Liver (tissue), 3 donors: ENCODE measurements around the gene ZNF699.

Source experiments
- EGR1 ChIP-seq, 2 donors: IDR thresholded peaks; 2 replicates each; pipeline ENCODE4 v1.6.1; 2016 to 2018; ENCODE audit warnings: antibody characterized with exemption in 2 of 2, low read depth in 2 of 2
- HNF4G ChIP-seq: IDR thresholded peaks from 2 replicates; pipeline ENCODE4 v1.6.1; 2016; ENCODE audit warnings: antibody characterized with exemption
- TF ChIP-seq, protein P1 (sequence below): fragments of 150-350 bp; IDR thresholded peaks from 2 replicates; pipeline ENCODE4 v1.5.1; 2017; ENCODE audit warnings: improper control_type of control experiment, low read depth, low read length; ENCODE audit not compliant: missing input control
- TF ChIP-seq, protein P2 (sequence below): IDR thresholded peaks from 2 replicates; pipeline ENCODE4 v1.6.1; 2016; ENCODE audit warnings: antibody characterized with exemption
- TF ChIP-seq, protein P3 (sequence below): IDR thresholded peaks from 2 replicates; pipeline ENCODE4 v1.6.1; 2016; ENCODE audit warnings: antibody characterized with exemption
- TF ChIP-seq, protein P4 (sequence below): IDR thresholded peaks from 2 replicates; pipeline ENCODE4 v1.6.1; 2016; ENCODE audit warnings: antibody characterized with exemption, mild to moderate bottlenecking
- TF ChIP-seq, protein P5 (sequence below): IDR thresholded peaks from 2 replicates; pipeline ENCODE4 v1.6.1; 2016; ENCODE audit warnings: antibody characterized with exemption
- donor health status: healthy.
- donor health status: healthy.

DNA sequence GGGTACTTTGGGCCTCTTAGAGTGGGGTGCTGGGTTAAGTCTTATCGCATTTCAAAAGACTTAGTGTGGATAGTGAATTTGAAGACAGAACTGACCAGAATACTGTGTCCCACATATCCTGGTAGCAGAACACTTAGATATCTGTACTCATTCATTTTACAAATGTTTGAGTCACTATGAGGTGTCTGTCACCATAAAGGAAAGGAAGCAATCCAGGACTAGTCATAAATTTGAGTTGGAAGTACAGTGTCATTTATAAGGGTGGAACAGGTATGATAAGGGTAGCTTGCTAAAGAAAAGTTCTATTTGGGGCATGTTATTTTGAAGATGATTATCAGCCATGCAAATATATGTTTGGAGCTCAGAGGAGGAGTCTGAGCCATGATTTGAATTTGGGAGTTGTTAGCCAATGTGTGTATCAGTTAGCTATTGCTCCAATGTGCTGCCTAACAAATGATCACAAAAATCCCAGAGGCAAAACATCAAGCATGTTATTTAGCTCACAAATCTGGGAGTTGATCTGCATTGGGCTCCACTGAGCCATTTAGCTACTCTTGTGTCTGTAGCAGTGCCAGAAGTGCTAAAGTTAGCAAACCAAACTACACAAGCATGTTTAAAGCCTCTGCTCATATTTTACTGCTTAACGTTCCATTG lies 20.3 kb downstream of the ZNF699 start:
- TF ChIP-seq HNF4G (no peak), EGR1 (IDR thresholded peaks at IDR 0.05; ENCODE audit: low read depth in 2 of 2) (no peak)
- TF ChIP-seq, protein P1, sequence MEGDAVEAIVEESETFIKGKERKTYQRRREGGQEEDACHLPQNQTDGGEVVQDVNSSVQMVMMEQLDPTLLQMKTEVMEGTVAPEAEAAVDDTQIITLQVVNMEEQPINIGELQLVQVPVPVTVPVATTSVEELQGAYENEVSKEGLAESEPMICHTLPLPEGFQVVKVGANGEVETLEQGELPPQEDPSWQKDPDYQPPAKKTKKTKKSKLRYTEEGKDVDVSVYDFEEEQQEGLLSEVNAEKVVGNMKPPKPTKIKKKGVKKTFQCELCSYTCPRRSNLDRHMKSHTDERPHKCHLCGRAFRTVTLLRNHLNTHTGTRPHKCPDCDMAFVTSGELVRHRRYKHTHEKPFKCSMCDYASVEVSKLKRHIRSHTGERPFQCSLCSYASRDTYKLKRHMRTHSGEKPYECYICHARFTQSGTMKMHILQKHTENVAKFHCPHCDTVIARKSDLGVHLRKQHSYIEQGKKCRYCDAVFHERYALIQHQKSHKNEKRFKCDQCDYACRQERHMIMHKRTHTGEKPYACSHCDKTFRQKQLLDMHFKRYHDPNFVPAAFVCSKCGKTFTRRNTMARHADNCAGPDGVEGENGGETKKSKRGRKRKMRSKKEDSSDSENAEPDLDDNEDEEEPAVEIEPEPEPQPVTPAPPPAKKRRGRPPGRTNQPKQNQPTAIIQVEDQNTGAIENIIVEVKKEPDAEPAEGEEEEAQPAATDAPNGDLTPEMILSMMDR: no peak
- TF ChIP-seq, protein P2, sequence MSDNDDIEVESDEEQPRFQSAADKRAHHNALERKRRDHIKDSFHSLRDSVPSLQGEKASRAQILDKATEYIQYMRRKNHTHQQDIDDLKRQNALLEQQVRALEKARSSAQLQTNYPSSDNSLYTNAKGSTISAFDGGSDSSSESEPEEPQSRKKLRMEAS: no peak
- TF ChIP-seq, protein P3, sequence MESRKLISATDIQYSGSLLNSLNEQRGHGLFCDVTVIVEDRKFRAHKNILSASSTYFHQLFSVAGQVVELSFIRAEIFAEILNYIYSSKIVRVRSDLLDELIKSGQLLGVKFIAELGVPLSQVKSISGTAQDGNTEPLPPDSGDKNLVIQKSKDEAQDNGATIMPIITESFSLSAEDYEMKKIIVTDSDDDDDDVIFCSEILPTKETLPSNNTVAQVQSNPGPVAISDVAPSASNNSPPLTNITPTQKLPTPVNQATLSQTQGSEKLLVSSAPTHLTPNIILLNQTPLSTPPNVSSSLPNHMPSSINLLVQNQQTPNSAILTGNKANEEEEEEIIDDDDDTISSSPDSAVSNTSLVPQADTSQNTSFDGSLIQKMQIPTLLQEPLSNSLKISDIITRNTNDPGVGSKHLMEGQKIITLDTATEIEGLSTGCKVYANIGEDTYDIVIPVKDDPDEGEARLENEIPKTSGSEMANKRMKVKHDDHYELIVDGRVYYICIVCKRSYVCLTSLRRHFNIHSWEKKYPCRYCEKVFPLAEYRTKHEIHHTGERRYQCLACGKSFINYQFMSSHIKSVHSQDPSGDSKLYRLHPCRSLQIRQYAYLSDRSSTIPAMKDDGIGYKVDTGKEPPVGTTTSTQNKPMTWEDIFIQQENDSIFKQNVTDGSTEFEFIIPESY: no peak
- TF ChIP-seq, protein P4, sequence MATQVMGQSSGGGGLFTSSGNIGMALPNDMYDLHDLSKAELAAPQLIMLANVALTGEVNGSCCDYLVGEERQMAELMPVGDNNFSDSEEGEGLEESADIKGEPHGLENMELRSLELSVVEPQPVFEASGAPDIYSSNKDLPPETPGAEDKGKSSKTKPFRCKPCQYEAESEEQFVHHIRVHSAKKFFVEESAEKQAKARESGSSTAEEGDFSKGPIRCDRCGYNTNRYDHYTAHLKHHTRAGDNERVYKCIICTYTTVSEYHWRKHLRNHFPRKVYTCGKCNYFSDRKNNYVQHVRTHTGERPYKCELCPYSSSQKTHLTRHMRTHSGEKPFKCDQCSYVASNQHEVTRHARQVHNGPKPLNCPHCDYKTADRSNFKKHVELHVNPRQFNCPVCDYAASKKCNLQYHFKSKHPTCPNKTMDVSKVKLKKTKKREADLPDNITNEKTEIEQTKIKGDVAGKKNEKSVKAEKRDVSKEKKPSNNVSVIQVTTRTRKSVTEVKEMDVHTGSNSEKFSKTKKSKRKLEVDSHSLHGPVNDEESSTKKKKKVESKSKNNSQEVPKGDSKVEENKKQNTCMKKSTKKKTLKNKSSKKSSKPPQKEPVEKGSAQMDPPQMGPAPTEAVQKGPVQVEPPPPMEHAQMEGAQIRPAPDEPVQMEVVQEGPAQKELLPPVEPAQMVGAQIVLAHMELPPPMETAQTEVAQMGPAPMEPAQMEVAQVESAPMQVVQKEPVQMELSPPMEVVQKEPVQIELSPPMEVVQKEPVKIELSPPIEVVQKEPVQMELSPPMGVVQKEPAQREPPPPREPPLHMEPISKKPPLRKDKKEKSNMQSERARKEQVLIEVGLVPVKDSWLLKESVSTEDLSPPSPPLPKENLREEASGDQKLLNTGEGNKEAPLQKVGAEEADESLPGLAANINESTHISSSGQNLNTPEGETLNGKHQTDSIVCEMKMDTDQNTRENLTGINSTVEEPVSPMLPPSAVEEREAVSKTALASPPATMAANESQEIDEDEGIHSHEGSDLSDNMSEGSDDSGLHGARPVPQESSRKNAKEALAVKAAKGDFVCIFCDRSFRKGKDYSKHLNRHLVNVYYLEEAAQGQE: no peak
- TF ChIP-seq, protein P5, sequence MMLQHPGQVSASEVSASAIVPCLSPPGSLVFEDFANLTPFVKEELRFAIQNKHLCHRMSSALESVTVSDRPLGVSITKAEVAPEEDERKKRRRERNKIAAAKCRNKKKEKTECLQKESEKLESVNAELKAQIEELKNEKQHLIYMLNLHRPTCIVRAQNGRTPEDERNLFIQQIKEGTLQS: no peak
